Upper lobe of right lung (tissue), 1 donor: ENCODE results near the gene SLC10A1. TPM values are rescaled to one million over a fixed set of nuclear protein-coding genes. Genes with fewer than 3 reads are reported as not detected.
"Not testable (repeated sequence)": the region's sequence is repeated elsewhere in the genome, so short reads cannot be mapped to it uniquely, and the experiment has no call there.

Experiments used
- ATAC-seq: fragments of 200-7000 bp; cut with Tn5 transposase; one replicate; pipeline ENCODE4 v1.9.1; 2020; ENCODE audit warnings: mild to moderate bottlenecking, moderate library complexity
- DNase-seq: peaks from one replicate; pipeline ENCODE4 v3.0.0-alpha.2; 2020
- H3K27ac ChIP-seq: fragments of 200-600 bp; one replicate; pipeline ENCODE4 v1.8.0; 2022
- H3K27me3 ChIP-seq: fragments of 200-600 bp; one replicate; pipeline ENCODE4 v1.8.0; 2022; ENCODE audit warnings: mild to moderate bottlenecking
- H3K36me3 ChIP-seq: fragments of 200-600 bp; one replicate; pipeline ENCODE4 v1.8.0; 2022
- H3K4me1 ChIP-seq: fragments of 200-600 bp; one replicate; pipeline ENCODE4 v1.8.0; 2022
- H3K4me3 ChIP-seq: fragments of 200-600 bp; one replicate; pipeline ENCODE4 v1.8.0; 2022; ENCODE audit warnings: mild to moderate bottlenecking
- H3K9me3 ChIP-seq: fragments of 200-600 bp; one replicate; pipeline ENCODE4 v1.8.0; 2022
- CTCF ChIP-seq: fragments of 200-600 bp; IDR thresholded peaks from one replicate; pipeline ENCODE4 v1.8.0; 2022; ENCODE audit warnings: antibody characterized with exemption
- intact Hi-C: fragments of 100-400 bp; cut with DNase I; formaldehyde crosslinking; loops from one replicate; pipeline ENCODE4 v1.11.0; 2022
- total RNA-seq: library from RNA; stranded (reverse); fragmentation: NEBNext Ultra II Directional; extraction: Animal tissue kit (Norgen Biotek cat#: 25700); gene quantifications from one replicate; pipeline ENCODE4 v1.2.1, GENCODE V29; 2021
- donor health status: DM: no; HTN: yes; CAD: no; lungs with severe emphysema.

The SLC10A1 gene
- total RNA-seq, 1 donor from 2014 or later, result not detected

- DNase-seq (no peak), ATAC-seq (no peak)
- H3K4me1 ChIP-seq, result no peaks in the 10 kb centered on the region
- H3K4me3 ChIP-seq, result no peak overlapping the region
- no peak for TF ChIP-seq CTCF
- H3K27ac ChIP-seq, result no peak overlapping the region
- H3K27me3 ChIP-seq, result peaks cover 10% of the 10 kb centered on the region
- H3K9me3 ChIP-seq, result no peaks in the 10 kb centered on the region
- intact Hi-C loops, result no loop called here
- no peaks in the 10 kb centered on the region for H3K36me3 ChIP-seq
Measured at GRCh38 chr14:69814397-69814796, 17.4 kb upstream of the SLC10A1 start.

GRCh38 chr14:69813346-69813745 is 16.3 kb upstream of the SLC10A1 start:
- intact Hi-C loops, H3K27ac ChIP-seq, H3K4me1 ChIP-seq, H3K4me3 ChIP-seq, ATAC-seq, DNase-seq, H3K9me3 ChIP-seq, H3K36me3 ChIP-seq: not testable (repeated sequence)
- H3K27me3 ChIP-seq, result peaks cover 10% of the 10 kb centered on the region

GRCh38 chr14:69812711-69813110 is 15.7 kb upstream of the SLC10A1 start:
- Histone ChIP-seq H3K4me3 (no peak overlapping the region), H3K9me3 (no peaks in the 10 kb centered on the region), H3K27me3 (peaks cover 6% of the 10 kb centered on the region), H3K27ac (no peak overlapping the region), H3K4me1 (no peaks in the 10 kb centered on the region), H3K36me3 (no peaks in the 10 kb centered on the region)
- no peak for TF ChIP-seq CTCF
- ATAC-seq (no peak), DNase-seq (no peak)
- intact Hi-C loops, result no loop called here

- intact Hi-C loops, result no loop called here
- H3K4me3 ChIP-seq, result no peak overlapping the region
Measured at GRCh38 chr14:69811868-69812252, 14.8 kb upstream of the SLC10A1 start.

GRCh38 chr14:69811227-69811867 is 14.3 kb upstream of the SLC10A1 start:
- Histone ChIP-seq H3K36me3 (no peaks in the 10 kb centered on the region), H3K4me1 (no peaks in the 10 kb centered on the region), H3K27ac (no peak overlapping the region), H3K27me3 (no peaks in the 10 kb centered on the region), H3K9me3 (no peaks in the 10 kb centered on the region), H3K4me3 (no peak overlapping the region)
- no peak for TF ChIP-seq CTCF
- intact Hi-C loops, result no loop called here
- ATAC-seq (no peak), DNase-seq (no peak)

More at GRCh38 chr14:69811868-69812252, 14.8 kb upstream of the SLC10A1 start:
- Histone ChIP-seq H3K9me3 (no peaks in the 10 kb centered on the region), H3K27me3 (peaks cover 1% of the 10 kb centered on the region), H3K27ac (no peak overlapping the region), H3K4me1 (no peaks in the 10 kb centered on the region), H3K36me3 (no peaks in the 10 kb centered on the region)
- no peak for DNase-seq
- no peak for ATAC-seq
- no peak for TF ChIP-seq CTCF

- no peak for TF ChIP-seq CTCF
- no peaks in the 10 kb centered on the region for H3K9me3 ChIP-seq
- H3K36me3 ChIP-seq, result no peaks in the 10 kb centered on the region
- intact Hi-C loops, result no loop called here
- H3K4me1 ChIP-seq, result no peaks in the 10 kb centered on the region
- H3K27ac ChIP-seq, result no peak overlapping the region
- DNase-seq (no peak), ATAC-seq (no peak)
- no peaks in the 10 kb centered on the region for H3K27me3 ChIP-seq
- H3K4me3 ChIP-seq, result no peak overlapping the region
Measured at GRCh38 chr14:69808919-69809808, 12.1 kb upstream of the SLC10A1 start.
